SHP77 (cell line): ENCODE results near the gene LRRC45.
A peak's percentile ranks its signal among the peaks of the same experiment; 100 is the strongest.

Source experiments
- DNase-seq, 2 experiments: peaks; one replicate each; lab custom pipeline; 2025; lab: John Stamatoyannopoulos, UW

The LRRC45 gene

DNA sequence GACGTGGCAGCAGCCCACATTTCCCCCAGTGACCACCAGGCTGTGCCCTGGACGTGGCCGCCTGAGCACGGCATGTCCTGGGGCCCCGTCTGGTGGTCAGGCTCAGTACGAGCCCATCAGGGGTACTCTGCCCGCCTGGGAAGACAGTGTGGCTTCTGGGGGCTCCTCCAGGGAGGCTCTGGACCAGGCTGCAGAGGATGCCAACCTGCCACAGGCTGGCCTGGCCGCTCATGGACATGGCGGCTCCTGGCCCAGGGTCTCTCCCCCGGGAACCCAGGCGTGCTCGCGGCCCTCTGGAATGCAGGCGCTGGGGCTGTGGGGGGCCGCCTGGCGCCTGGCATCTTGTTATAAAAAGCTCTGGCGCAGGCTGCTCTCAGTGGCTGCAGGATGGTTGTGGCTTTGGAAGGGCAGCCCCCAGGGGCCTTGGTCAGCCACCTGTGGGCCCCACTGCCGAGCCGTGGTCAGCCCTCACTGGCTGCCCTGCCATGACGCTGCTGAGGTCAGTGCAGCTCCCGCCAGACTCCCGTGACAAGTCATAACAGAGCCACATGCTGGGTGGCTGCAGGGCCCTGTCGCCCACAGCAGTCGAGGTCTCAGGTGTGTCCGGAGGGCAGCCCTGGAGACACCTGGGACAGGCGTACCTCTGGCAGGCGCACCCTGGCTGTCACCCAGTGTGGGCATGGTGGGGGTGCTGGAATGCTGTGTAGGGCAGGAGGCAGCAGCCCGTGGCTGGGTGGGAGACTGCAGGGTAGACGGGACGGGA, 15.4 kb upstream of the LRRC45 start:
- DNase-seq, result no peak

DNA sequence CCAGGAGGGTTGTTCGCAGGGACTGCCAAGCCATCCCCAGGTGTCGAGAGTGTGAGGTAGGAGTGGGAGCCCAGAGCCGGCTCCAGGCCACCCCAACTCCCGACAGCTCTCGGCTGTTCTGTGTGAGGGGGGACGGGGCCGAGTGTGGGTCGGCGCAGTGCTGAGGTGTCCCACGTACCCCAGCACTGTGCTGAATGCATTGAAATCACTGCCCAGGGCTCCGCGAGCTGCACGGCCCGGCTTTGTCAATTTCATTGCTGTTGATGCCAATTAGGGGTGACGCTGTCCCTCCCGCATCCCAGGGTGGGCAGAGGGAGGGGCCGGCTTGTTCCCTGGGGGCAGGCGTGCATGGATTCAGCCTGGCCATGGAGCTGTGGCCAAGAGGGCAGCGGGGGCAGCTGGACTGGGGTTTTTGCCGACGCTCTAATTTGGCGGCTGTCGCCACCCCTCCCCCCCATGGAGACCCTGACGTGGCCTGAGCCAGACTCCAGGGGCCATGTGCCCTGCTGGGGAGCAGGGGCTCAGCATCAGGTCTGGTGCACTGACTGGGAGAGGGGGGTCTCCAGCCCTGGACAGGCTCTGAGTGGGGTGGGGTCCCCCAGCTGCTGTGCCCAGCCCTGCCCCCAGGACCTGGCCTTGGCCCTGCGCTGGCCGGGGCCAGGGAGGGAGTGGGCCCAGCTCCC, 14.7 kb upstream of the LRRC45 start:
- DNase-seq, result no peak

DNA sequence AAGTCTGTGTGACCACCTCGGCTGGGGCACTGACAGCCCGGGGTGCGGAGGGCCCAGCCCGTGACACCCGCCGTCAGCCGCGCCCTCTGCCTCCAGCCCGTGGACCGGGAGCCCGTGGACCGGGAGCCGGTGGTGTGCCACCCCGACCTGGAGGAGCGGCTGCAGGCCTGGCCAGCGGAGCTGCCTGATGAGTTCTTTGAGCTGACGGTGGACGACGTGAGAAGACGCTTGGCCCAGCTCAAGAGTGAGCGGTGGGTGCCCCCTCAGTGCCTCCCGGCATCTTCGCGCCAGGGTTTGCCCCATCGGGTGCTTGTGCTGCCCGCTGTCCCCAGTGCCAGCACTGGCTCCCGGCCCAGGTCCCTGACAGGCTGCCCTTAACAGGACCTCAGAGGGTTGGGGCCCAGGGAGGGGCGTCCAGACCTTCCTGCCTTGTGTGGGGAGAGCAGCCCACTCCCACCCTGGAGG, 14.1 kb upstream of the LRRC45 start:
- no peak for DNase-seq

DNA sequence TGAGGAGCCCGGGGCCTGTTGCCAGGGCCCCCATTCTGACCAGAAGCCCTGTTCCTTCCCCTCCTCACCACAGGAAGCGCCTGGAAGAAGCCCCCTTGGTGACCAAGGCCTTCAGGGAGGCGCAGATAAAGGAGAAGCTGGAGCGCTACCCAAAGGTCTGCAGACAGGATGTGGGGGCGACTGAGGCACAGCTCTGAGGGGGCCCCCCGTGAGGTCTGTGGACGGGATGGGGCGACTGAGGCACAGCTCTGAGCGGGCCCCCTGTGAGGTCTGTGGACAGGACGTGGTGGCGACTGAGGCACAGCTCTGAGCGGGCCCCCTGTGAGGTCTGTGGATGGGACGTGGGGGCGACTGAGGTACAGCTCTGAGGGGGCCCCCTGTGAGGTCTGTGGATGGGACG, 13.7 kb upstream of the LRRC45 start:
- no peak for DNase-seq

DNA sequence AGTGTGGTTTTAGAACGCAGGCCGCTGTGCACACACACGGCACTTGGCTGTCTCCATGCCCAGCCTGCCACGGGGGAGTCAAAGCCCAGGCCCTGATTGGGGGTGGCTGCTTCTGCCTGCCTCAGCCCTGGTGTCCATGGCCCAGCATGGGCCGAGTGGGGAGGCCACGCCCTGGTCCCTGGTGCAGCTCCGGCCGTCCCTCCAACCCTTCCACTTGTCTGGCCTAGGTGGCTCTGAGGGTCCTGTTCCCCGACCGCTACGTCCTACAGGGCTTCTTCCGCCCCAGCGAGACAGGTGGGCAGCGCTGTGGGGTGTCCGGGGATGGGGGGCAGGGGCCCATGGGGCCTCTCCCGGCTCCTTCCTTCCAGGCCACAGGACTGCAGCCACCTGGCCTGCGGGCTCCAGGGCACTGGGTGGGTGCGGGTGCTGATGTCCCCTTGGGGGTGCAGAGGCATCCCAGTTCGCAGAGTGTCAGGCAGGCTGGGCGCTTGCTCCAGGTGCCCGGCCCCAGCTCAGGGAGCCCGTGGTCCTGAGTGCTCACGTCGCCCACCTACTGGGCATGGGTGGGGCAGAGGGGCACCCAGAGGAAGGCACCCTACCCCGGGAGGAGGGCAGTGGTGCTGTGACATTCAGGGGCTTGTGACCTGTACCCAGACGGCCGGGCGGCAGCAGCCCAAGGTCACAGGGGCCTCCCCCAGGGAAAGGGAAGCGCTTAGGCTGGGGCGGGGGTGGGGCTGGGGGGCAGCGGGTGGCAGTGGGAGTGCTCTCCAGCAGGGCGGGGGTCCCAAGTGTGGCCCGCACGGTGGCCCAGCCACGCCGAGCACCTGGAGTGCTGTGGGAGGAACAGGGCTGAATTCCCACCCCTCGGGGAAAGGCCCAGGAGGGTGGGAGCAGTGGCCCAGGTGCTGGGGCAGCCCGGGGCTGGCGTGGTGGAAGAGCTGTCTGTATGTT, 12.3 kb upstream of the LRRC45 start:
- no peak for DNase-seq

DNA sequence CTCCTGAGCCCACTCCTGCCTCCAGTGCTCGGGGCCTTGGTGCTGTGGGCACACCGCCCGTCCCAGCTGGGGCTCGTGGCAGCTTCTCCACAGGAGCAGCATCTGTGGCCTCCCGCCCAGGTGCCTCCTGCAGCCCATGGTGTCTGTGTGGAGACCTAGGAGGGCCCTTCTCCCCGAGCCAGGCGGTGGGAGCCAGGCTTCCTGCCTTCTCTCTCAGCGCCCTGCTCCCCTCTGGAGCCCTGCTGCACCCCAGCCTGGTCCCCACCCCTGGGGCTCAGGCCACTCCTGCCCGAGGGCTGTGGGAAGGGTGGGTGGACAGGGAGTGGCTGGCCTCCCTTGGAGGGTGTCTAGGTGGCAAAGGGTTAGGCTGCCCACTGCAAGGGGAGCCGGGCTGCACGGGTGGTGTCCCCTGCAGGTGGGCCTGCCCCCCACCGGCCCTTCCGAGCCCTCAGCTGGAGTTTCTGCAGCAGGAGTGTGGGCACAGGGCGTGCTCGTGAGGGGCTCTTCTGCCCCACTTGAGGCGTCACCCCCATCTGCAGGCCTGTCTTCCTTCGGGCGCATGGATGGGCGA, 11.4 kb upstream of the LRRC45 start:
- no peak for DNase-seq

DNA sequence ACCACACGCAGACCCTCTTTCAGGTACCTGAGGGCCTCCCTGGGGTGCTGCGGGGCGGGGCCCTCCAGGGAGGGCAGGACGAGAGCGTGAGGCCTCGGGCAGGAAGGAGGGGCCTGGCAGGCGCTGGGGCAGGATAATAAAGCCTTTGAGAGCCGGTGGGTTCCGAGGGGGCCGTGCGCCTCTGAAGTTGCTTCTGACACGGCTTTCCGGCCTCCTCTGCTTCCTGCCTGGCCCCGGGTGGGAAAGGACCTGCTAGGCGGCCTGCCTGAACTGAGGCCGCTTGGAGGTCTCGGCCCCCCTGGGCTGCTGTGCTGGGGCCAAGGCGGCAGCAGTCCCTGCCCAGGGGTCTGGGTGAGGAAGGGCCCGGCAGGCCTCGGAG, 10.9 kb upstream of the LRRC45 start:
- no peak for DNase-seq

DNA sequence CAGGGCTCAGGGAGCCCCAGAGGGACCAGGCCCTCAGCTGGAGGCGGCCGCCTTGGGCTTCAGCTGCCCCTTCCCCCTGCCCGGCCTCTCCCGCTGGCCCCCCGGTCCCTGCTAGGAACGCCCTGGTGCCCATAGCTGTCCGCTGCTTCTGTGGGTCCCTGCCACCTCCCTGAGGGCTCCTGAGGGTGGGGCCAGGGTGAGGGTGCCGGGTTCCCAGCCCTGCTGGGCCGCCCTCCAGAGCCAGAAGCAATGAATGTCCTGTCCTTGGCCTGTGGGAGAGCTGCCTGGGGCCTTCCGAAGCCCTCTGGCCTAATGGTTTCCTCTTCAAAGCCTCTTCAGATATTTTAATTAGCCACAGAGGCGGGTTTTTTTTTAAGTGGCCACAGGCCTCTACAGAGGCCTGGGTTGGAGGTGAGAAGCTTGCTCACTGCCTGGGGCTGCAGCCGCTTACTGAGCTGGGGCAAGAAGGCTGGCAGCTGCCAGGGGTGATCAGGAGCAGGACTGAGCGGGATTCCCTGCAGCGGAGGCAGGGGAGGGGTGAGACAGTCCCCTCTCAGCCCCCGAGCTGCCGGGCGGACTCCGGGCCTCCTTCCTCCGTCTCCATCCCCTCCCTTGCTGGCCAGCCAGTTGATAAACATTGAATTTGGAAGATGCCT, 10.3 kb upstream of the LRRC45 start:
- DNase-seq, result no peak

DNA sequence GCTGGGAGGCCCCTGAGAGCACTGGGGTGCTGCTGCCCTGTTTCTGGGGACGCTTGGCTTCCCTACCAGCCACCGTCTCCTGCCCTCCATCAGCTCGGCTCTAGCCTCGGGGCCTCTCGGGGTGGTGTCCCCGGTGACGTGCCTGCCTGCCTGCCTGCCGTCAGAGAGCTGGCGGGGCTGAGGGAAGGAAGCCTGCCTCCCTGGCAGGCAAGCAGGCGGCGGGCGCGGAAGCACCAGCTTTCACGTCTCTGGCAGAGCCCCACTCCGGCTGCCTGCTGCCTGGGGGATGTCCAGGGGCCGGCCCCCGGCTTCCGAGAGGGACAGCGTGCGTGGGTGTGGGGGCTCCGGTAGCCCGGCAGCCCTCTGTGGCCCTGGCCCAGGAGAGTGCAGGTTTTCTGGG, 9.8 kb upstream of the LRRC45 start:
- no peak for DNase-seq

DNA sequence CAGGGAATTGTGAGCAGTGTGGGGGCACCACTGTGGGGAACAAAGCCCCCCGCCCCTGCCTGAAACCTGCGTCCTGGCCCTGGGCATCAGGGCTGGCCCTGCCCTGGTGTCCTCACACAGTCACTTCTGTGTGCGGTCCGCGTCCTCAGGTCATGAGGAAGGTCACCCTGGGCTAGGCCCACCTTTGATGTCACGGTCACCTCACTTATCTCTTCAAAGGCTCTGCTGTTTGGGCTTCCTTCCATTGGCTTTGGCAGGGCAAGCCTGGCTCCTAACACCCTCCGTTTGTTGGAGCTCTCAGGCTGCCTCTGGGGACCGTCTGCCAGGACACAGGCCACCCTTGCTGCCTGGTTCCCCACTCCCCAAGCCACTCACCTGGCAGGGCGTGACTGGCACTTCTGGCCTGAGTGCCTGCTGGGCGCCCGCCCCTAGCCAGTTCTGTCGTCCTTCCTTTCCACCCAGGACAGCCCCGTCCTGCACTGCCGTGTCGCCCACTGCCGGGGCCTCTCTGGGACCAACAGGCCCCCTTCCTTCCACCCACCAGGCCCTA, 9.3 kb upstream of the LRRC45 start:
- DNase-seq, result no peak

DNA sequence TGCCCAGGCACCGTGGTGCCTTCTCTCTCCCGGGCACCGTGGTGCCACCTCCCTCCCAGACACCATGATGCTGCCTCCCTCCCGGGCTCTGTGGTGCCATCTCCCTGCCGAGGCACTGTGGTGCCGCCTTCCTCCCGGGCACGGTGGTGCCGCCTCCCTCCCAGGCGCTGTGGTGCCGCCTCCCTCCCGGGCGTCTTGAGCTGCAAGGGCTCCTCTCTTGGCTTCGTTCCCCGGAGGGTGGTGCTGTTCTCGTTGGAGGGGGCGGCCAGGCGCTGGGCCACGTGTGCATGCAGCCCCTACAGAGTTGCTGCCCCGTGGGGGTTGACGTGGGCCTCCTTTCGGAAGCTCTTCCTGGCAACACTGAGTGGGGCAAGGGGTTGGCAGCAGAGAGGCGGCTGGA, 8.7 kb upstream of the LRRC45 start:
- no peak for DNase-seq

DNA sequence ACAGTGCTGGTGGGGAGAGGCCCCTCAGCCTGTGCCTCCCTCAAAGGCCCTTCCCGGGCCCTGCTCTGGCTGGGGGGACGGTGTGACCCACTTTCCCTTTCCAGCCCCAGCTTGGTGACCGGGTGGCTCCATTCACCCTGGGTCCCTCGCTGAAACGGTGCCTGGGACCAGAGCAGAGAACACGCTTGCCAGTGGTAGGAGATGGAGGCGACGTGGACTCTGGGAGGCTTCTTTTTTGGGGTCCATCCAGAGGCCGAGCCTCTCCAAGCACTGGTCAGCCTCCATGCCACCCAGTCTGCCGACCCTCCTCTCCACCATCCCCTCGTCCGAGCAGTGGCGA, 8.2 kb upstream of the LRRC45 start:
- DNase-seq, result no peak

DNA sequence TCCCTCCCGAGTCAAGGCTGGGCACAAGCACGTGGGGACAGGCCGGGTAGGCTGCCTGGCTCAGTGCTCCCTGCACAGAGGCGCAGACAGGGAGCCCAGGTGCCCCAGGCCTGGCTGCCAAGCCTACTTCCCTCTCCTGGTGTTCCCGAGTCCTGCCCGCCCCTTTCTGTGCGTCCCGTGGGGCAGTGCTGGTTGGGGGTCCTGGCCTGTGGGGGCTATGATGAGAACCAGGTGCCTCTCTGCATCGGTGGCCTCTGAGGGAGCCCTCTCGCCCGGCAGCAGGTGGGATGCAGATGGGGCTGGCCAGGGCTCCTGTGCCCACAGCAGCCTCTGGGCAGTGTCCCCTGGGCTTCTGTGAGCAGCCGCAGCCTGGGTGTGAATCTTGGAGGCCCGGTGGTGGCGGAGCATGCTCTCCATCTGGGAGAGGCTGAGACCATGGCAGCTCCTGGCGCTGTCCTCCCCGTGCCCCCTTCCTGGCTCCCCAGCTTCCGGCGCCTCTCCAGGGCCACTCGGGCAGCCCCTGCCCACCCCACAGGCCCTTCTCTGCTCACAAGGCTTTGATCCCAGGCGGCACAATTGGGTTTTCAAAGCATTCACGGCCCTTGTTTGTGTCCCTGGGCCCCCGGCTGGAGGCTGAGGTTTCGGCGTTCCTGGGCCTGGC, 7.7 kb upstream of the LRRC45 start:
- no peak for DNase-seq

DNA sequence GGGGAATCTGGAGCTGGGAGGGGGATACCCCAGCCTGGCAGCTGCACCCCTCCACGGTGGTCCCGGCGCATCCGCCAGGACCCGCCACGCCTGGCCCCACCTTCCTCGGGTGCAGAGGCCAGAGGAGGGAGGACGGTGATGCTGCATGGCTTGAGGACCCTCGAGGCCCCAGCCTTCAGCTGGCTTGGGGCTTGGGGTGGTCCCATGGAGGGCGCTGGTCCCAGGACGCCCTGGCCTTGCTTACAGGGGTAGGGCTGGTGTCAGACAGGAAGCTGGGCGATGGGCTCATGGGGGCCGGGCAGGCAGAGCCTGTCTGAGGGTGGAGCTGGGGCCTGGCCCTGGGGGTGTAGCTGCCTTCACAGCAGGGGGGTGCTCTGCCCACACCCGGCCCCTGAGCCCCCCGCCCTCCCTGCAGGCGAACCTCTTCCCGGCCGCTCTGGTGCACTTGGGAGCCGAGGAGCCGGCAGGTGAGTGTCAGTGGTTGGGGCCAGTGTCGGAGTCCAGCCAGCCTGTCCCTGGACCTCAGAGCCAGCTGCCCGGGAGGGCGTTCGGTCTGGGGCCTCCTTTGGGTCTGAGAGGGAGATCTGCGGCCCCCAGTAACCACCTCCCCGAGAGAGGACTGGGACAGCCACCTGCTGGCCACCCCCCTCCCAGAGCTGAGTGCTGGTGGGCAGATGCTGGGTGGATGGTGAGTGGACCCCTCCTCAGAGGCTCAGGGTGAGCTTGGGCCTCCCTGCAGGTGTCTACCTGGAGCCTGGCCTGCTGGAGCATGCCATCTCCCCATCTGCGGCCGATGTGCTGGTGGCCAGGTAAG, 6.8 kb upstream of the LRRC45 start:
- DNase-seq, result no peak

DNA sequence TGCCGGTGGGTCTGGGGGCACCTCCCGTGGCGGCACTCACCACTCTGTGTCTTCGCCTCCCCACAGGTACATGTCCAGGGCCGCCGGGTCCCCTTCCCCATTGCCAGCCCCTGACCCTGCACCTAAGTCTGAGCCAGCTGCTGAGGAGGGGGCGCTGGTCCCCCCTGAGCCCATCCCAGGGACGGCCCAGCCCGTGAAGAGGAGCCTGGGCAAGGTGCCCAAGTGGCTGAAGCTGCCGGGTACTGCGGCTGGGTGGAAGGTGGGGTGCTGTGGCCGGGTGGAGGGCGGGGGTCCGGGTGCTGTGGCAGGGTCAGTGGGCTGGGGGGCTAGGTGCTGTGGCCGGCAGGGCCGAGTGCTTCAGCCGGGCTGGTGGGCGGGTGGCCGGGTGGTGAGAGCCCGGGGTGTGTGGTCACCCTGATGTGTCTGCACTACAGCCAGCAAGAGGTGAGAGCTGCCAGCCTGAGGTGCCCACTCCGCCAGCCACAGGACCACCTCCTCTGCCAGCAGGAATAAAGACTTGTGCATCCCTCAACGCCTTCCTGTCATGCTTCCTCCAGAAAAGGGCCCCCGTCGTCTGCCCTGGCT, 6.1 kb upstream of the LRRC45 start:
- no peak for DNase-seq

DNA sequence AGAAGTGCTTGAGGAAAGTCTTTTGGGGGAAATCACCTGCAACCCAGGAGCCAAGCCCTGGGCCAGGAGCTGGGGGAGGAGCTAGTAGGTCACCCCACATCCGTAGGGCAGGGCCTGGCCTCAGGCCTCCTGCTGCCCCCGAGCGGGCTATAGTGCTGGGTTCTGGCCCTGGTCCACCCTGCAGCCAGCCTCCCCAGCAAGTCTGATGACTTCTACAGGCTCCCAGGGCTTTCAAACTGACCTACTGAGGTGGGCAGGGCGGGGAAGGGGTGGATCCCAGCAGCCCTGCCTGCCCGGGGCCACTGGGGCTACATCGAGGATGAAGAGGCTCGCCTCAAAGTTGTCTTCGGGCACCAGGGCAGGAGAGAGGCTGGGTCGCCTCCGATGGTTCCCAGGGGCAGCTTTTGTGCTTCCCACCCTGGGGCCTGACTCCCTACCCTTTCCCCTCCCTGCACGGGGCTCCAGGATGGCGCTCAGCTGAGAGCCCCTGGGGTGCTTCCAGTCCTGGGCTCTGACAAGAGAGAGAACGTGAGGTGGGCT, 5.4 kb upstream of the LRRC45 start:
- DNase-seq, result no peak

DNA sequence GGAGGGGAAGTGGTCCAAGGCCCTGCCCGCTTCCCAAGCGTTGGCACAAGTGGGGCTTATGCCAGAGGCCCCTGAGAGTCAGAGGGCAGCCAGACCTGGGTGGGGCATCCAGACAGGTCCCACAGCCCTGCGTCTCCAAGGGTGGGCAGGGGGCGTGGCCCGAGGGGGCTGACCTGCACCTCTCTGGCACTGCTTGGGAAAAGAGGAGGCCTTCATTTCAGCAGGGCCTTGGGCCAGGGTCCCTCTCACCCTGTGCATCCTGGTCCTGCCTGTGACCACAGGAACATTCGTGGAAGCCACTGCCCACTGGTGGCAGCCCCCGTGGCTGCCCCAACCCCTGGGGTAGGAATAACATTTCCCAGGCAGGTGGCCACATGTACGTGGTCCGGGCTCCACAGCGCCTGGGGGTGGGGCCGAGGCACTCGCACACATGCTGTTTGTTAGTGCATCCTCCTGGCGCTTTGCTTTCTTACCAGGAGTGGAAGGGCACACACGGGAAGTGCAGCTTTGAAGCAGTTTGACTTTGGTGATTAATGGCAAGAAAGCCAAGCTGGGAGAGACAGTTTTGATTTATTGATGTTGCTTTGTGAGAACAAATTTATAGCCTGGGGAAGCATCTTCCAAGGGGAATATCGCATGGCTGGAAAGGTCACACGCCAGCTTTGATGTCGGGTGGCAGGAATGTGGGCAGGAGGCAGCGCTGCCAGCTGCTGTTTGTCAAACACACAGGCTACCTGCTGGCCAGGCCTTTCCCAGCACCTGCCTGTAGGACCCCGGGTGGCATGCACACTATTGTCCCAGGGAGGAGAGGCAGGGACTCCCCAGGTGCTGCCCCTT, 4.7 kb upstream of the LRRC45 start:
- peak; percentile 44 to 92 for DNase-seq

DNA sequence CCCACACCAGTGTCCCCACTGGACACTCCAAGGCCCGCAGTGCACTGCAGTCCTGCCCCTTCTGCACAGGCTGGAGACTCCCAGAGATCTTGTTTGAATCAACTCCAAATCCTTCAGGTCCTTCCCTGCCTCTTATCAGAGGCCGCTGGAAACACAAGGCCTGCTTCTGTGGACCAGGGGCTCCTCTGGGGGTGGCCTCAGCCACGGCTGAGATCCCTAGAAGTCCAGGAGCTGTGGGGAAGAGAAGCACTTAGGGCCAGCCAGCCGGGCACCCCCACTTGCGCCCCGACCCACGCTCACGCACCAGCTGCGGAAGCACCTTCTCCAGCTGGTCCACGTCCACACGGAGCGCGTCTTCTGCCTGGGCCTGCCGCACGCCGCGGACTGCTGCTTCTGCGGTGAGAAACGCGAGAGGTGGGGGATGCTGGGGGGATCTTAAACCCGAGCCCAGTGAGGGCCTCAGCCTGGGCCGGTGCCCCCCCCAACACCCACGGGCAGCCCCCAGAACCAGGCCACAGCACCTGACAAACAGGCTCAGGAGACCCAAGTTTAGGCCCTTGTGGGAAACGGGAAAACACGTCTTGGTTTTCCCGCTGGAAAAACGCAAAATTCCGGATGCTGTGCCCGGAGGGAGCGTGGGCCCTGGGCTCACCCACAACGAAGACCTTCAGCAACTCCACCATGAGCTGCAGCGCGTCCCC, 4.0 kb upstream of the LRRC45 start:
- DNase-seq, result no peak
